Esophagus squamous epithelium (tissue), 5 donors: ENCODE data around the gene BRINP3. TPM values are rescaled to one million over a fixed set of nuclear protein-coding genes. Genes with fewer than 3 reads are reported as not detected.
"Not testable (repeated sequence)": the region's sequence is repeated elsewhere in the genome, so short reads cannot be mapped to it uniquely, and the experiment has no call there.

Experiments
- DNase-seq: peaks from one replicate; lab custom pipeline; 2025; lab: John Stamatoyannopoulos, UW
- H3K27ac ChIP-seq, 4 donors: fragments of 200-600 bp; sonication (generic); one replicate each; pipeline ENCODE4 v1.5.1; 2016 to 2019; ENCODE audit warnings: mild to moderate bottlenecking in 1 of 4
- H3K27me3 ChIP-seq, 4 donors: fragments of 200-600 bp; sonication (generic); 1 replicate in 3 of 4; 2 replicates in 1 of 4; pipeline versions ENCODE4 v1.5.1 to v1.6.0; 2017 to 2021; ENCODE audit warnings: antibody characterized with exemption in 1 of 4
- H3K36me3 ChIP-seq, 3 donors: fragments of 200-600 bp; sonication (generic); one replicate each; pipeline ENCODE4 v1.5.1; 2016 to 2019
- H3K4me1 ChIP-seq, 3 donors: fragments of 200-600 bp; sonication (generic); one replicate each; pipeline ENCODE4 v1.5.1; 2017 to 2019
- H3K4me3 ChIP-seq, 4 donors: fragments of 200-600 bp; sonication (generic); 1 replicate in 3 of 4; 2 replicates in 1 of 4; pipeline ENCODE4 v1.5.1; 2016 to 2019; ENCODE audit warnings: mild to moderate bottlenecking in 2 of 4, moderate library complexity in 1 of 4
- H3K9me3 ChIP-seq, 3 donors: fragments of 200-600 bp; sonication (generic); one replicate each; pipeline ENCODE4 v1.5.1; 2016 to 2019
- POLR2A ChIP-seq, 4 donors: fragments of 450-650 bp; IDR thresholded peaks; one replicate each; pipeline ENCODE4 v1.6.1; 2017; ENCODE audit warnings: antibody characterized with exemption in 4 of 4, mild to moderate bottlenecking in 4 of 4, moderate library complexity in 3 of 4
- WGBS, 2 donors: methylation state at CpG; one replicate each; pipeline ENCODE4 v1.1.5; 2018; 5-methylcytosine and 5-hydroxymethylcytosine counted together
- intact Hi-C: fragments of 100-400 bp; cut with DNase I; formaldehyde crosslinking; loops from one replicate; pipeline ENCODE4 v1.15.0; 2022
- total RNA-seq, 4 donors: library from RNA; depleted of rRNA; stranded (reverse); fragments of >200 nt; gene quantifications; one replicate each; pipeline ENCODE4 v1.1.0, GENCODE V29; 2016
- TF ChIP-seq, protein P1 (sequence below), 6 experiments: fragments of 450-650 bp in 4 of 6; fragments of 200-600 bp in 2 of 6; sonication (generic) in 2 of 6; IDR thresholded peaks; one replicate each; pipeline ENCODE4 v1.5.1; 2016 to 2019; ENCODE audit warnings: antibody characterized with exemption in 6 of 6, mild to moderate bottlenecking in 4 of 6, moderate library complexity in 4 of 6
- donor health status: DM: yes; HTN: yes; CAD: no.

BRINP3 gene
- total RNA-seq, 4 donors from 2014 or later = 0.50 to 0.95 TPM; not detected in 2

GRCh38 chr1:190124068-190124467, 353.6 kb downstream of the BRINP3 start:
- Histone ChIP-seq H3K36me3 (no peaks in the 10 kb centered on the region), H3K4me3 (no peak overlapping the region), H3K9me3 (no peaks in the 10 kb centered on the region), H3K4me1 (no peaks in the 10 kb centered on the region), H3K27ac (no peak overlapping the region), H3K27me3 (no peaks in the 10 kb centered on the region)
- intact Hi-C loops = no loop called here
- TF ChIP-seq, protein P1, sequence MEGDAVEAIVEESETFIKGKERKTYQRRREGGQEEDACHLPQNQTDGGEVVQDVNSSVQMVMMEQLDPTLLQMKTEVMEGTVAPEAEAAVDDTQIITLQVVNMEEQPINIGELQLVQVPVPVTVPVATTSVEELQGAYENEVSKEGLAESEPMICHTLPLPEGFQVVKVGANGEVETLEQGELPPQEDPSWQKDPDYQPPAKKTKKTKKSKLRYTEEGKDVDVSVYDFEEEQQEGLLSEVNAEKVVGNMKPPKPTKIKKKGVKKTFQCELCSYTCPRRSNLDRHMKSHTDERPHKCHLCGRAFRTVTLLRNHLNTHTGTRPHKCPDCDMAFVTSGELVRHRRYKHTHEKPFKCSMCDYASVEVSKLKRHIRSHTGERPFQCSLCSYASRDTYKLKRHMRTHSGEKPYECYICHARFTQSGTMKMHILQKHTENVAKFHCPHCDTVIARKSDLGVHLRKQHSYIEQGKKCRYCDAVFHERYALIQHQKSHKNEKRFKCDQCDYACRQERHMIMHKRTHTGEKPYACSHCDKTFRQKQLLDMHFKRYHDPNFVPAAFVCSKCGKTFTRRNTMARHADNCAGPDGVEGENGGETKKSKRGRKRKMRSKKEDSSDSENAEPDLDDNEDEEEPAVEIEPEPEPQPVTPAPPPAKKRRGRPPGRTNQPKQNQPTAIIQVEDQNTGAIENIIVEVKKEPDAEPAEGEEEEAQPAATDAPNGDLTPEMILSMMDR (IDR thresholded peaks at IDR 0.05) = no peak
- TF ChIP-seq POLR2A (IDR thresholded peaks at IDR 0.05) = no peak
- DNase-seq = no peak
- WGBS, 2 donors = 67 to 83% methylated on average over 3 of the region's 3 CpGs

GRCh38 chr1:190120564-190120963, 357.1 kb downstream of the BRINP3 start:
- H3K36me3 ChIP-seq, H3K4me3 ChIP-seq, DNase-seq, H3K9me3 ChIP-seq, H3K27ac ChIP-seq, H3K4me1 ChIP-seq, H3K27me3 ChIP-seq, intact Hi-C loops: not testable (repeated sequence)
- WGBS, 2 donors = 78 to 90% methylated on average over 11 of the region's 11 CpGs

- intact Hi-C loops = no loop called here
- no peaks in the 10 kb centered on the region for H3K4me1 ChIP-seq
- H3K4me3 ChIP-seq = no peak overlapping the region
- DNase-seq = no peak
- H3K27me3 ChIP-seq = no peaks in the 10 kb centered on the region
- TF ChIP-seq, protein P1 (IDR thresholded peaks at IDR 0.05) = no peak
- no peak for TF ChIP-seq POLR2A (IDR thresholded peaks at IDR 0.05)
- no peak overlapping the region for H3K27ac ChIP-seq
- H3K36me3 ChIP-seq = no peaks in the 10 kb centered on the region
- H3K9me3 ChIP-seq = no peaks in the 10 kb centered on the region
- 52 to 55% methylated on average over 2 of the region's 2 CpGs for WGBS, 2 donors
These were observed 358.0 kb downstream of the BRINP3 start for GRCh38 chr1:190119683-190120082.

DNA sequence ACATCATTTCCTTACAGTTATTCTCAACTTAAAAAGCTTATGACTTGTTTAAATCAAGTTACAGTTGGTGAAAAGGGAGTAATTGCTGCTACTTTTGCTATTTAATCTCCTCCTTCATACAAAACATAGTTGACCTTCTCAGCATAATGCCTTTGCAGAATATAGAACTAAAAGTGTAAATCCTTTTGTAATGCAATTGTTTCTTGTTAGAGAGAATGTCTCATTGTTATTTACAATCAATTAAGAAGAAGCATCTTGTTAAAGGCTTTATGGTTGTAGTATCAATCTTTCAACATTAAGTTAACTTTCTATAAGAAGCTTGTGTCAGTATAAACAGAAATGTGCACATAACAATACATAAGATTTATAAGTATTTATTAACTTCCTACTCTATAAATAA, 360.7 kb downstream of the BRINP3 start:
- no peaks in the 10 kb centered on the region for H3K27me3 ChIP-seq
- H3K36me3 ChIP-seq = no peaks in the 10 kb centered on the region
- H3K27ac ChIP-seq = no peak overlapping the region
- DNase-seq = no peak
- TF ChIP-seq POLR2A (IDR thresholded peaks at IDR 0.05) = no peak
- TF ChIP-seq, protein P1 (IDR thresholded peaks at IDR 0.05) = no peak
- H3K9me3 ChIP-seq = no peaks in the 10 kb centered on the region
- intact Hi-C loops = no loop called here
- no peaks in the 10 kb centered on the region for H3K4me1 ChIP-seq
- H3K4me3 ChIP-seq = no peak overlapping the region

- TF ChIP-seq, protein P1 (IDR thresholded peaks at IDR 0.05) = no peak
- TF ChIP-seq POLR2A (IDR thresholded peaks at IDR 0.05) = no peak
- intact Hi-C loops = no loop called here
- no peak overlapping the region for H3K4me3 ChIP-seq
- no peak overlapping the region for H3K27ac ChIP-seq
- WGBS, 2 donors = 19 to 26% methylated on average over 1 of the region's 1 CpG
- H3K9me3 ChIP-seq = no peaks in the 10 kb centered on the region
- no peak for DNase-seq
- no peaks in the 10 kb centered on the region for H3K36me3 ChIP-seq
- no peaks in the 10 kb centered on the region for H3K4me1 ChIP-seq
- H3K27me3 ChIP-seq = no peaks in the 10 kb centered on the region
These were observed 372.7 kb downstream of the BRINP3 start for GRCh38 chr1:190104961-190105360.

GRCh38 chr1:190102757-190103326, 374.8 kb downstream of the BRINP3 start:
- Histone ChIP-seq H3K4me3 (no peak overlapping the region), H3K9me3 (no peaks in the 10 kb centered on the region), H3K27me3 (no peaks in the 10 kb centered on the region), H3K27ac (no peak overlapping the region), H3K36me3 (no peaks in the 10 kb centered on the region), H3K4me1 (no peaks in the 10 kb centered on the region)
- TF ChIP-seq POLR2A (IDR thresholded peaks at IDR 0.05) = no peak
- TF ChIP-seq, protein P1 (IDR thresholded peaks at IDR 0.05) = no peak
- no peak for DNase-seq
- 37 to 43% methylated on average over 5 of the region's 5 CpGs for WGBS, 2 donors
- intact Hi-C loops = no loop called here
